Astrocyte (in vitro differentiated cells and primary cell): ENCODE data around the gene WWP2. TPM values are rescaled to one million over a fixed set of nuclear protein-coding genes. Genes with fewer than 3 reads are reported as not detected.

Experiments used
- DNase-seq: peaks from one replicate; pipeline ENCODE4 v3.0.0-alpha.2; 2010; ENCODE audit warnings: low read depth
- FAIRE-seq: peaks from 2 replicates; lab custom pipeline; 2011; peaks lifted over from hg19 to GRCh38; lab: Jason Lieb, UNC
- H2AFZ ChIP-seq: 2 replicates; pipeline ENCODE4 v1.6.0; 2012; ENCODE audit warnings: low read depth, low read length, inconsistent platforms
- H3K27ac ChIP-seq: 2 replicates; pipeline ENCODE4 v1.5.1; 2011; ENCODE audit warnings: low read depth, low read length, inconsistent platforms
- H3K27me3 ChIP-seq: 2 replicates; pipeline ENCODE4 v1.6.0; 2011; ENCODE audit warnings: low read length, inconsistent platforms; ENCODE audit not compliant: insufficient read depth
- H3K36me3 ChIP-seq: 2 replicates; pipeline ENCODE4 v1.5.1; 2011; ENCODE audit warnings: low read length, inconsistent platforms; ENCODE audit not compliant: insufficient read depth
- H3K4me1 ChIP-seq: 2 replicates; pipeline ENCODE4 v1.5.1; 2011; ENCODE audit warnings: low read length, inconsistent platforms; ENCODE audit not compliant: insufficient read depth
- H3K4me2 ChIP-seq: 2 replicates; pipeline ENCODE4 v1.6.0; 2012; ENCODE audit warnings: low read length, inconsistent platforms
- H3K4me3 ChIP-seq: 2 replicates; pipeline ENCODE4 v1.5.1; 2011; ENCODE audit warnings: low read depth, mild to moderate bottlenecking, low read length, inconsistent platforms; ENCODE audit not compliant: insufficient read depth
- H3K79me2 ChIP-seq: 2 replicates; pipeline ENCODE4 v1.6.0; 2012; ENCODE audit warnings: mild to moderate bottlenecking, low read length, inconsistent platforms; ENCODE audit not compliant: insufficient read depth
- H3K9ac ChIP-seq: 2 replicates; pipeline ENCODE4 v1.6.0; 2012; ENCODE audit warnings: mild to moderate bottlenecking, low read length, inconsistent platforms
- H3K9me3 ChIP-seq: 2 replicates; pipeline ENCODE4 v1.5.1; 2012; ENCODE audit warnings: low read depth, mild to moderate bottlenecking, low read length, inconsistent platforms; ENCODE audit not compliant: insufficient read depth
- H4K20me1 ChIP-seq: 2 replicates; pipeline ENCODE4 v1.6.0; 2012; ENCODE audit warnings: low read length, inconsistent platforms; ENCODE audit not compliant: insufficient read depth
- H3K27ac Mint-ChIP-seq: one replicate; pipeline ENCODE4 v1.8.0; 2021; ENCODE audit warnings: mild to moderate bottlenecking, mixed read lengths; ENCODE audit not compliant: unreplicated experiment
- H3K27me3 Mint-ChIP-seq: one replicate; pipeline ENCODE4 v1.8.0; 2021; ENCODE audit warnings: low read depth, mixed read lengths; ENCODE audit not compliant: unreplicated experiment
- H3K36me3 Mint-ChIP-seq: one replicate; pipeline ENCODE4 v1.8.0; 2021; ENCODE audit warnings: low read depth, mixed read lengths; ENCODE audit not compliant: unreplicated experiment
- H3K4me1 Mint-ChIP-seq: one replicate; pipeline ENCODE4 v1.8.0; 2021; ENCODE audit warnings: low read depth, mixed read lengths; ENCODE audit not compliant: unreplicated experiment
- H3K4me3 Mint-ChIP-seq: one replicate; pipeline ENCODE4 v1.8.0; 2021; ENCODE audit warnings: mild to moderate bottlenecking, moderate library complexity, mixed read lengths; ENCODE audit not compliant: unreplicated experiment
- H3K9me3 Mint-ChIP-seq: one replicate; pipeline ENCODE4 v1.8.0; 2021; ENCODE audit warnings: mild to moderate bottlenecking, mixed read lengths; ENCODE audit not compliant: unreplicated experiment
- EZH2 ChIP-seq: IDR thresholded peaks from 2 replicates; pipeline ENCODE4 v1.6.1; 2012; ENCODE audit warnings: mild to moderate bottlenecking, low read length, inconsistent platforms; ENCODE audit not compliant: insufficient read depth
- total RNA-seq: library from RNA; stranded (reverse); gene quantifications from 2 replicates; pipeline ENCODE4 v1.2.1, GENCODE V29; 2021
- TF ChIP-seq, protein P1 (sequence below): IDR thresholded peaks from 2 replicates; pipeline ENCODE4 v1.5.1; 2011; ENCODE audit warnings: low read depth, mild to moderate bottlenecking, inconsistent platforms, low read length, moderate library complexity; ENCODE audit not compliant: insufficient read depth

WWP2 gene
- total RNA-seq, 1 donor from 2014 or later, result 28.7 TPM

DNA sequence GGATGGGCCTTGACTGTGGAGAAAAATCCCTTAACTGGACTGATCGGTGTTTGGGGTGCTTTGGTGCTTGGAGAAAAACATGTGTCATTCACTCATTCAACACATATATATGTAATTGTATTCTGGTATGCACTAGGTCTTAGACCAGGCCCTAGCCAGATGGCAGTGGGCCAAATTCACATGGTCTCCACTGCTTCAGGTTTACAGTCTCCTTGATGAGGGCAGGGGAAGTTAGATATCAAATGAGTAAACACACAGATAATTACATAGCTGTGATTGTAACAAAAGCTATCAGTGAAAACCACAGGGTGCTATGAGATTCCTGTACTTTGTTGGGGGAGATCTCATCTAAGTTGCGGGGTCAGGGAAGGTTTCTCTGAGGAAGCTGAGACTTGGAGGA lies 78.8 kb downstream of the WWP2 start:
- no peak overlapping the region for H3K27ac Mint-ChIP-seq
- peaks cover 19% of the 10 kb centered on the region for H3K4me1 Mint-ChIP-seq
- Histone ChIP-seq H2AFZ (no peak overlapping the region), H3K79me2 (no peaks in the 10 kb centered on the region), H3K4me3 (no peak overlapping the region), H3K27me3 (no peaks in the 10 kb centered on the region), H3K9me3 (no peaks in the 10 kb centered on the region), H3K27ac (no peak overlapping the region), H3K4me1 (no peaks in the 10 kb centered on the region), H3K36me3 (no peaks in the 10 kb centered on the region), H4K20me1 (no peaks in the 10 kb centered on the region), H3K9ac (no peak overlapping the region), H3K4me2 (no peak overlapping the region)
- no peaks in the 10 kb centered on the region for H3K27me3 Mint-ChIP-seq
- FAIRE-seq (no peak), DNase-seq (no peak)
- TF ChIP-seq, protein P1, sequence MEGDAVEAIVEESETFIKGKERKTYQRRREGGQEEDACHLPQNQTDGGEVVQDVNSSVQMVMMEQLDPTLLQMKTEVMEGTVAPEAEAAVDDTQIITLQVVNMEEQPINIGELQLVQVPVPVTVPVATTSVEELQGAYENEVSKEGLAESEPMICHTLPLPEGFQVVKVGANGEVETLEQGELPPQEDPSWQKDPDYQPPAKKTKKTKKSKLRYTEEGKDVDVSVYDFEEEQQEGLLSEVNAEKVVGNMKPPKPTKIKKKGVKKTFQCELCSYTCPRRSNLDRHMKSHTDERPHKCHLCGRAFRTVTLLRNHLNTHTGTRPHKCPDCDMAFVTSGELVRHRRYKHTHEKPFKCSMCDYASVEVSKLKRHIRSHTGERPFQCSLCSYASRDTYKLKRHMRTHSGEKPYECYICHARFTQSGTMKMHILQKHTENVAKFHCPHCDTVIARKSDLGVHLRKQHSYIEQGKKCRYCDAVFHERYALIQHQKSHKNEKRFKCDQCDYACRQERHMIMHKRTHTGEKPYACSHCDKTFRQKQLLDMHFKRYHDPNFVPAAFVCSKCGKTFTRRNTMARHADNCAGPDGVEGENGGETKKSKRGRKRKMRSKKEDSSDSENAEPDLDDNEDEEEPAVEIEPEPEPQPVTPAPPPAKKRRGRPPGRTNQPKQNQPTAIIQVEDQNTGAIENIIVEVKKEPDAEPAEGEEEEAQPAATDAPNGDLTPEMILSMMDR, result no peak
- TF ChIP-seq EZH2, result no peak
- no peak overlapping the region for H3K4me3 Mint-ChIP-seq
- no peaks in the 10 kb centered on the region for H3K9me3 Mint-ChIP-seq
- peaks cover 10% of the 10 kb centered on the region for H3K36me3 Mint-ChIP-seq

DNA sequence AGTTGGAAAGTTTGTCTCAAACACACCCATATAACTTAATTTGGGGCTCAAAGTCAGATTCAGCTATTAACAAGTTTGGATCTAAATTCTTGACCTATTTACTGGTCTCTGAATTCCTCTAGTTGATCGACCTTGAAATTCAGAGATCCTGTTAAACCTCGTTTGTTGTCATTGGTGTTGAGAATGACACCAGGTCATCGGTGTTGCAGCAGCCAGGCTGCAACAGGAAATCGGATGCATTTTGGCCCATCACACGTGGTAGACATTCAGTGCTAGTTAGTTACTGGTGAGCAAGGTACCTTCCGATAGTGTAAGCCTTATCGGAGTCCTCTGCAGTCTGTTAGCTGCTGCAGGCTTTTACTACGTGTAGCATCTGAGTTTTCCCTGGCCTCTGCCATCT lies 82.3 kb downstream of the WWP2 start:
- H3K36me3 Mint-ChIP-seq, result peaks cover 10% of the 10 kb centered on the region
- H3K9me3 Mint-ChIP-seq, result peaks cover 5% of the 10 kb centered on the region
- FAIRE-seq, result no peak
- Histone ChIP-seq H3K9ac (no peak overlapping the region), H3K36me3 (no peaks in the 10 kb centered on the region), H4K20me1 (no peaks in the 10 kb centered on the region), H3K79me2 (no peaks in the 10 kb centered on the region), H2AFZ (no peak overlapping the region), H3K27me3 (no peaks in the 10 kb centered on the region), H3K4me2 (no peak overlapping the region), H3K9me3 (no peaks in the 10 kb centered on the region), H3K27ac (no peak overlapping the region), H3K4me3 (no peak overlapping the region), H3K4me1 (peaks cover 12% of the 10 kb centered on the region)
- no peak overlapping the region for H3K4me3 Mint-ChIP-seq
- TF ChIP-seq, protein P1, result no peak
- TF ChIP-seq EZH2, result no peak
- no peak for DNase-seq
- peaks cover 27% of the 10 kb centered on the region for H3K4me1 Mint-ChIP-seq
- H3K27ac Mint-ChIP-seq, result no peak overlapping the region
- H3K27me3 Mint-ChIP-seq, result no peaks in the 10 kb centered on the region

DNA sequence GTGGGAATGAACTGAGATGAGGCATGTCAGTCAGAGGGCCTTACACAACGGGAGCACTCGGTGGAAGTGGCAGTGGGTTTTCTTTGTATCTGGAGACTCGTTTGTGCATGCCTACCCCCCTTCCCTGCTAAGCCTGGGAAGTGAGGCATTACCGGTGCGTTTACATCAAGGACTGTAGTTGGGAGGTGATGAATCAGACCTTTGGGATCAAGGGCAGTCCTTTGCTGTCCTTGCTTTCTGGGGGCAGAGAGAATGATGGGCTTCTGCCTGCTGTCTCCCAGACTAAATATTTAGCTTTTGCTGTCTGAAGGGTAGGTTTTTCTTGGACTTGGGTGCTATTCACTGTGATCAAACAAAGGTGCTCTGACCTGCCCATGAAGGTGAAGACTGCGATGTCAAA lies 83.0 kb downstream of the WWP2 start:
- Histone ChIP-seq H4K20me1 (no peaks in the 10 kb centered on the region), H3K27me3 (no peaks in the 10 kb centered on the region), H3K27ac (no peak overlapping the region), H3K4me2 (no peak overlapping the region), H3K9ac (no peak overlapping the region), H3K36me3 (no peaks in the 10 kb centered on the region), H3K79me2 (no peaks in the 10 kb centered on the region), H3K9me3 (no peaks in the 10 kb centered on the region), H2AFZ (no peak overlapping the region), H3K4me1 (peaks cover 13% of the 10 kb centered on the region), H3K4me3 (no peak overlapping the region)
- Mint-ChIP-seq H3K27ac (no peak overlapping the region), H3K36me3 (peaks cover 10% of the 10 kb centered on the region), H3K4me1 (peaks cover 24% of the 10 kb centered on the region), H3K9me3 (peaks cover 5% of the 10 kb centered on the region), H3K4me3 (no peak overlapping the region), H3K27me3 (no peaks in the 10 kb centered on the region)
- DNase-seq (no peak), FAIRE-seq (no peak)
- no peak for TF ChIP-seq EZH2
- TF ChIP-seq, protein P1, result no peak
